ENCODE results near the gene TRIO.

DNA sequence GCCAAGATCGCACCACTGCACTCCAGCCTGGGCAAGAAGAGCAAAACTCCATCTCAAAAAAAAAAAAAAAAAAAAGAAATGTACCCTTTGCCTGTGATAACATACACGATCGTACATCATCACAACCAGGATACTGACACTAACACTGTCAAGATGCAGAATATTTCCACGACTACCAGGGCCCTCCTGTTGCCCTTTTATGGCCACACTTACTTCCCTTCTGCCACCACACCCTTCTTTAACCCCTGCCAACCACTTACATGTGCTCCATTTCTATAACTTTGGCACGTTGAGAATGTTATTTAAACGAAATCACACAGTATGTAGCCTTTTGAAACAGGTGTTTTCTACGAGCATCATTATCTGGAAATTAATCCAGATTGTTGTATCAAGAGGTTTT, 369.4 kb downstream of the TRIO start:
- TF ChIP-seq POLR2A (IDR thresholded peaks at IDR 0.05), result no peak
- no peak for TF ChIP-seq POLR2AphosphoS5 (IDR thresholded peaks at IDR 0.05)
- no peak for TF ChIP-seq CTCF (IDR thresholded peaks at IDR 0.05)

All from upper lobe of left lung (tissue), 4 donors.